K562 (cell line): ENCODE data around the gene SLC5A3. TPM values are rescaled to one million over a fixed set of nuclear protein-coding genes. Genes with fewer than 3 reads are reported as not detected.

ENCODE experiments used
- ETV5 ChIP-seq: sonication (generic); formaldehyde crosslinking; IDR thresholded peaks from 2 replicates; pipeline ENCODE4 v1.4.0; 2020; ENCODE audit warnings: low read depth, mild to moderate bottlenecking, missing genetic modification reagents
- FOXJ3 ChIP-seq: sonication (generic); formaldehyde crosslinking; IDR thresholded peaks from 2 replicates; pipeline ENCODE4 v1.4.0; 2020; ENCODE audit warnings: mild to moderate bottlenecking, missing genetic modification reagents
- HNRNPLL ChIP-seq: fragments of 200-400 bp; formaldehyde crosslinking; IDR thresholded peaks from 2 replicates; pipeline ENCODE4 v1.6.1; 2017; ENCODE audit warnings: low read length, low read depth, mild to moderate bottlenecking; ENCODE audit not compliant: poor library complexity, severe bottlenecking
- KLF6 ChIP-seq: fragments of 250-450 bp; sonication (Bioruptor Pico); IDR thresholded peaks from 2 replicates; pipeline ENCODE4 v1.4.0; 2020; ENCODE audit warnings: mild to moderate bottlenecking, moderate library complexity, borderline replicate concordance
- MBD1 ChIP-seq: fragments of 250-450 bp; sonication (Bioruptor Pico); IDR thresholded peaks from 2 replicates; pipeline ENCODE4 v1.8.0; 2022; ENCODE audit warnings: inconsistent platforms
- MEF2D ChIP-seq: conservative IDR thresholded peaks from 2 replicates; pipeline ENCODE4 v1.6.1; 2016; ENCODE audit warnings: low read depth, missing genetic modification characterization, missing compliant biosample characterization
- MNT ChIP-seq, 2 experiments: fragments of 450-650 bp; conservative IDR thresholded peaks; 2 replicates each; pipeline ENCODE4 v1.6.1; 2017; ENCODE audit warnings: mild to moderate bottlenecking in 2 of 2, moderate library complexity in 2 of 2
- MTA1 ChIP-seq: fragments of 450-650 bp; IDR thresholded peaks from 2 replicates; pipeline ENCODE4 v1.6.1; 2017; ENCODE audit warnings: borderline replicate concordance
- MXI1 ChIP-seq: IDR thresholded peaks from 2 replicates; pipeline ENCODE4 v1.6.1; 2011; ENCODE audit warnings: low read depth, mild to moderate bottlenecking, improper control_type of control experiment, low read length
- PHTF2 ChIP-seq: fragments of 250-450 bp; sonication (Bioruptor Pico); IDR thresholded peaks from 2 replicates; pipeline ENCODE4 v1.5.0; 2021; ENCODE audit warnings: mild to moderate bottlenecking
- RBFOX2 ChIP-seq: fragments of 200-400 bp; formaldehyde crosslinking; IDR thresholded peaks from 2 replicates; pipeline ENCODE4 v1.6.1; 2017; ENCODE audit warnings: low read depth, mild to moderate bottlenecking, low read length, moderate library complexity
- TFAM ChIP-seq: fragments of 250-450 bp; sonication (Bioruptor Pico); conservative IDR thresholded peaks from 2 replicates; pipeline ENCODE4 v1.5.0; 2021; ENCODE audit warnings: mild to moderate bottlenecking, moderate library complexity
- TFE3 ChIP-seq: fragments of 450-650 bp; formaldehyde crosslinking; IDR thresholded peaks from 2 replicates; pipeline ENCODE4 v1.4.0; 2020; ENCODE audit warnings: mild to moderate bottlenecking, mixed read lengths
- USF1 ChIP-seq: sonication (generic); formaldehyde crosslinking; IDR thresholded peaks from 2 replicates; pipeline ENCODE4 v1.9.0; 2022; ENCODE audit warnings: mild to moderate bottlenecking, missing genetic modification reagents
- ZNF277 ChIP-seq: fragments of 250-450 bp; sonication (Bioruptor Pico); IDR thresholded peaks from 2 replicates; pipeline ENCODE4 v1.8.0; 2022; ENCODE audit warnings: inconsistent platforms, mild to moderate bottlenecking, moderate library complexity, borderline replicate concordance
- ZNF280A ChIP-seq: fragments of 450-650 bp; IDR thresholded peaks from 2 replicates; pipeline ENCODE4 v1.6.1; 2018; ENCODE audit warnings: mild to moderate bottlenecking, low read depth; ENCODE audit not compliant: partially characterized antibody
- ZNF75A ChIP-seq: fragments of 450-650 bp; formaldehyde crosslinking; IDR thresholded peaks from 2 replicates; pipeline ENCODE4 v1.4.0; 2020; ENCODE audit warnings: mild to moderate bottlenecking
- polyA plus RNA-seq, 8 experiments: library from polyadenylated mRNA; depleted of rRNA in 4 of 8; stranded (reverse) in 5 of 8; unstranded in 3 of 8; fragments of >200 nt; fragmentation: Nextera tagmentation in 2 of 8; fragmentation: Illumina TruSeq in 1 of 8; extraction: Ambion mirVana in 2 of 8; extraction: Trizol in 1 of 8; gene quantifications; 2 replicates each; pipeline versions ENCODE4 v1.2.1 to v1.2.3, GENCODE V29; 2011 to 2014; ENCODE audit warnings: inconsistent platforms in 1 of 8, missing spikeins in 1 of 8
- total RNA-seq, 7 experiments: library from RNA; depleted of rRNA in 6 of 7; stranded (reverse); fragments of >200 nt in 6 of 7; fragmentation: Illumina TruSeq in 2 of 7; extraction: Trizol in 2 of 7; gene quantifications; 2 replicates each; pipeline versions ENCODE4 v1.2.1 to v1.2.3, GENCODE V29; 2011 to 2021; ENCODE audit warnings: low replicate concordance in 1 of 7

The SLC5A3 gene
- total and polyA plus RNA-seq, 9 of the 15 experiments (the other 6 are each of a cell fraction or from before 2014, with no cell fraction given): 2.9 to 20.6 (median 9.0) TPM

GRCh38 chr21:34110594-34111202 lies 37.3 kb downstream of the SLC5A3 start (continued):
- TF ChIP-seq TFE3: no peak
- TF ChIP-seq KLF6 (CRISPR knock-in tag): peak; percentile 9; the same call in 1 of the 2 replicates
- TF ChIP-seq MEF2D (tag): peak; percentile 51; the same call in 1 of the 2 replicates
- TF ChIP-seq MTA1: peak; percentile 81
- peak; percentile 44 to 77; a peak in 3 of 4 replicates for TF ChIP-seq MNT (conservative IDR thresholded peaks at IDR 0.05)
- TF ChIP-seq PHTF2: no peak
- TF ChIP-seq FOXJ3 (CRISPR knock-in tag): peak; percentile 77; the same call in 1 of the 2 replicates
- TF ChIP-seq TFAM (CRISPR knock-in tag): no peak
- TF ChIP-seq ETV5 (CRISPR knock-in tag): no peak
- TF ChIP-seq ZNF75A: no peak
- TF ChIP-seq MXI1: peak; percentile 73
- TF ChIP-seq USF1: no peak
- no peak for TF ChIP-seq RBFOX2
- TF ChIP-seq ZNF280A: no peak
- peak; percentile 36; the same call in 1 of the 2 replicates for TF ChIP-seq MBD1
- no peak for TF ChIP-seq HNRNPLL
- TF ChIP-seq ZNF277 (CRISPR knock-in tag): no peak
